Measurements from ENCODE around the gene SCT.

The SCT gene

DNA sequence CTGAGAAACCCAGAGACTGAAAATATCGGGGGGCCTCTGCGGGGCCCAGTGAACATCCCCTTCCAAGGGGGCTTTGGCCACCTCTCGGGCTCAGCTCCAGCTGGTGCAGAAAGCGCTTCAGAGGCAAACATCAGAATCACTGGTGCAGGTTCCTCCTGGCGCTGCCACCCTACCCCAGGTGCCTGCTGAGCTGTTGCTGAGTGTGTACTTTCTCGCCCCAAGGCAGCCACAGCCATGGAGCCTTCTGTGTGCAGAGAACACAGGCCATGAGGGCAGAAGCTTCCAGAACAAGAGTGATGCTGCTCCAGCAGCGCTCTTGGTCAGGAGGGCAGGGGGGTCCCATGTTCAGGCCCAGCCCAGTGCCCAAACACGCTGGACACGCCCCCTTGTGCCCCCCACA, 16.4 kb upstream of the SCT start:
- Histone ChIP-seq H3K4me3 (ENCODE audit: low read length) (no peak overlapping the region), H3K27ac (ENCODE audit: low read depth, low read length) (no peak overlapping the region), H3K4me1 (ENCODE audit: insufficient read depth, low read length) (peaks cover 15% of the 10 kb centered on the region), H3K36me3 (ENCODE audit: insufficient read depth, low read length) (peaks cover 13% of the 10 kb centered on the region), H3K9me3 (ENCODE audit: insufficient read depth, low read depth, low read length) (no peaks in the 10 kb centered on the region), H3K27me3 (ENCODE audit: insufficient read depth, low read length) (peaks cover 27% of the 10 kb centered on the region), H3K9ac (ENCODE audit: low read depth, low read length) (no peak overlapping the region)
- 95% methylated on average over 9 of the region's 9 CpGs for WGBS

DNA sequence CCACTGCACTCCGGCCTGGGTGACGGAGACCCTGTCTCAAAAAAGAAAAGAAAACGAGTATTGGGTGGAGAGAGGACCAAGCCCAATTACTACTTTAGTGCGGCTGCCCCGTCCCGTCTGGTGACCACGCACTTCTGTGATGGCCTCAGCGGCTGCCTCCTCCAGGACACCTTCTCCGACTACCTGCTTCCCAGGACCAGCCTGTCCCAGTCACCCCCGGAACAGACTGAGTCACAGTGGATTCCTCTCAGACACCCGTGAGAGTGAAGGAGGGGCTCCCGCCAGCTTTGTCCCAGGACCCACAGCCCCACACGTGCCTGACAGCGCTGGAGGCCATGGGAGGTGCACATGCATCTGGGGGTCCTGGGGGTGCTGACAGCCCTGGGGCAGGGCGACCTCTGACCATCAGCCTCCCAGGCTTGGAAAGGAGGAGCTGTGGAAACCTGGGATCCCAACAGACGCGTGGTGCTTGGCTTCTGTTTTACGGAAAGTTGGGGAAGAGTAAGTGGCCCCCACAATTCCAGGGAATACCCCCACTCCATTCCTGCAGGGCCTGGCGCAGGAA, 14.9 kb upstream of the SCT start:
- Histone ChIP-seq H3K27me3 (ENCODE audit: insufficient read depth, low read length) (peaks cover 41% of the 10 kb centered on the region), H3K9me3 (ENCODE audit: insufficient read depth, low read depth, low read length) (no peaks in the 10 kb centered on the region), H3K36me3 (ENCODE audit: insufficient read depth, low read length) (peaks cover 13% of the 10 kb centered on the region), H3K9ac (ENCODE audit: low read depth, low read length) (no peak overlapping the region), H3K27ac (ENCODE audit: low read depth, low read length) (no peak overlapping the region), H3K4me3 (ENCODE audit: low read length) (no peak overlapping the region), H3K4me1 (ENCODE audit: insufficient read depth, low read length) (peaks cover 22% of the 10 kb centered on the region)
- WGBS: 91% methylated on average over 19 of the region's 19 CpGs

DNA sequence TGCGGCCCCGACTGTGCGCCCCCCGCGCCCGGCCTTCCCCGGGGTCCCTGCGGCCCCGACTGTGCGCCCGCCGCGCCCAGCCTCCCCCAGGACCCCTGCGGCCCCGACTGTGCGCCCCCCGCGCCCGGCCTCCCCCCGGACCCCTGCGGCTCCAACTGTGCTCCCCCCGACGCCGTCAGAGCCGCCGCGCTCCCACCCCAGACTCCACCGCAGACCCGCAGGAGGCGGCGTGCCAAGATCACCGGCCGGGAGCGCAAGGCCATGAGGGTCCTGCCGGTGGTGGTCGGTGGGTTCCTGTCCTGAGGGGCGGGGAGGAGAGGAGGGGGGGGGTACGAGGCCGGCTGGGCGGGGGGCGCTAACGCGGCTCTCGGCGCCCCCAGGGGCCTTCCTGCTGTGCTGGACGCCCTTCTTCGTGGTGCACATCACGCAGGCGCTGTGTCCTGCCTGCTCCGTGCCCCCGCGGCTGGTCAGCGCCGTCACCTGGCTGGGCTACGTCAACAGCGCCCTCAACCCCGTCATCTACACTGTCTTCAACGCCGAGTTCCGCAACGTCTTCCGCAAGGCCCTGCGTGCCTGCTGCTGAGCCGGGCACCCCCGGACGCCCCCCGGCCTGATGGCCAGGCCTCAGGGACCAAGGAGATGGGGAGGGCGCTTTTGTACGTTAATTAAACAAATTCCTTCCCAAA, 13.2 kb upstream of the SCT start:
- Histone ChIP-seq H3K9me3 (ENCODE audit: insufficient read depth, low read depth, low read length) (no peaks in the 10 kb centered on the region), H3K9ac (ENCODE audit: low read depth, low read length) (no peak overlapping the region), H3K4me3 (ENCODE audit: low read length) (peak overlapping the region; percentile 4), H3K27me3 (ENCODE audit: insufficient read depth, low read length) (peaks cover 56% of the 10 kb centered on the region), H3K36me3 (ENCODE audit: insufficient read depth, low read length) (peaks cover 13% of the 10 kb centered on the region), H3K27ac (ENCODE audit: low read depth, low read length) (no peak overlapping the region), H3K4me1 (ENCODE audit: insufficient read depth, low read length) (peaks cover 25% of the 10 kb centered on the region)
- 18% methylated on average over 48 of the region's 69 CpGs for WGBS

DNA sequence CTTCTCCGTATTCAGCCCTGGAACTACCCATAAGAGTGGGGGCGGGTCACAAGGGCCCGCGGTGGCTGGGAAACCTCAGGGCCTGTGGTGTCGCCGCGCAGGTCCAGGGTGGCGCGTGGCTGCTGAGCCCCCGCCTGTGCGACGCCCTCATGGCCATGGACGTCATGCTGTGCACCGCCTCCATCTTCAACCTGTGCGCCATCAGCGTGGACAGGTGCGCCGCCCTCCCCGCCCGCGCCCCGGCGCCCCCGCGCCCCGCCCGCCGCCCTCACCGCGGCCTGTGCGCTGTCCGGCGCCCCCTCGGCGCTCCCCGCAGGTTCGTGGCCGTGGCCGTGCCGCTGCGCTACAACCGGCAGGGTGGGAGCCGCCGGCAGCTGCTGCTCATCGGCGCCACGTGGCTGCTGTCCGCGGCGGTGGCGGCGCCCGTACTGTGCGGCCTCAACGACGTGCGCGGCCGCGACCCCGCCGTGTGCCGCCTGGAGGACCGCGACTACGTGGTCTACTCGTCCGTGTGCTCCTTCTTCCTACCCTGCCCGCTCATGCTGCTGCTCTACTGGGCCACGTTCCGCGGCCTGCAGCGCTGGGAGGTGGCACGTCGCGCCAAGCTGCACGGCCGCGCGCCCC, 12.5 kb upstream of the SCT start:
- no peaks in the 10 kb centered on the region for H3K9me3 ChIP-seq (ENCODE audit: insufficient read depth, low read depth, low read length)
- H3K9ac ChIP-seq (ENCODE audit: low read depth, low read length): peak overlapping the region; percentile 77
- peak overlapping the region; percentile 57 for H3K4me3 ChIP-seq (ENCODE audit: low read length)
- H3K27ac ChIP-seq (ENCODE audit: low read depth, low read length): peak overlapping the region; percentile 86
- H3K27me3 ChIP-seq (ENCODE audit: insufficient read depth, low read length): peaks cover 62% of the 10 kb centered on the region
- peaks cover 25% of the 10 kb centered on the region for H3K4me1 ChIP-seq (ENCODE audit: insufficient read depth, low read length)
- WGBS: 3% methylated on average over 78 of the region's 80 CpGs
- peaks cover 11% of the 10 kb centered on the region for H3K36me3 ChIP-seq (ENCODE audit: insufficient read depth, low read length)

DNA sequence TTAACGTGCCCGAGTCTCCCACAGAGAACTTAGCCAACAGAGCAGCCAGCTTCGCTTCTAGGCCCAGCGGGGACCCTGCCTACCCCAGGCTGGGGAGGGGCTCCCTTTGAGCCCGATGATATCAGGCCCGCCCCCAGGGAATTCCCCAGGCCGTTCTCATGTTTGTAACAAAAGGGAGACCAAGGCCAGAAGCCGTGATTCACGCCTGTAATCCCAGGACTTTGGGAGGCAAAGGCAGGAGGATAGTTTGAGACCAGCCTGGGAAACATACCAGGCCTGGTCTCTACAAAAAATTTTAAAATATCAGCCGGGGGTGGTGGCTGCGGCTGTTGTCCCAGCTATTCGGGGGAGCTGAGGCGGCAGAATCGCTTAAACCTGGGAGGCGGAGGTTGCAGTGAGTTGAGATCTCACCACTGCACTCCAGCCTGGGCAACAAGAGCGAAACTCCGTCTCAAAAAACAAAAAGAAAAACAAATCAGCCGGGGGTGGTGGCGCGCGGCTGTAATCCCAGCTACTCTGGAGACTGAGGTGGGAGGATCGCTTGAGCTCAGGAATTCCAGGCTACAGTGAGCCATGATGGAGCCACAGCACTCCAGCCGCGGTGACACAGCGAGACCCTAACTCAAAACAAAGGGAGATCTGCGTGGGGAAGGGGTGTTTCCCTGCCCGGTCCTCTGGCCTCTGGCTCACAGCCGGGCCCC, 11.8 kb upstream of the SCT start:
- peaks cover 4% of the 10 kb centered on the region; the same call in 1 of the 2 replicates for H3K36me3 ChIP-seq (ENCODE audit: insufficient read depth, low read length)
- 2% methylated on average over 28 of the region's 28 CpGs for WGBS
- H3K9ac ChIP-seq (ENCODE audit: low read depth, low read length): peak overlapping the region; percentile 77
- H3K9me3 ChIP-seq (ENCODE audit: insufficient read depth, low read depth, low read length): no peaks in the 10 kb centered on the region
- H3K4me1 ChIP-seq (ENCODE audit: insufficient read depth, low read length): peaks cover 25% of the 10 kb centered on the region
- H3K4me3 ChIP-seq (ENCODE audit: low read length): peak overlapping the region; percentile 57
- peak overlapping the region; percentile 86 for H3K27ac ChIP-seq (ENCODE audit: low read depth, low read length)
- peaks cover 62% of the 10 kb centered on the region for H3K27me3 ChIP-seq (ENCODE audit: insufficient read depth, low read length)

DNA sequence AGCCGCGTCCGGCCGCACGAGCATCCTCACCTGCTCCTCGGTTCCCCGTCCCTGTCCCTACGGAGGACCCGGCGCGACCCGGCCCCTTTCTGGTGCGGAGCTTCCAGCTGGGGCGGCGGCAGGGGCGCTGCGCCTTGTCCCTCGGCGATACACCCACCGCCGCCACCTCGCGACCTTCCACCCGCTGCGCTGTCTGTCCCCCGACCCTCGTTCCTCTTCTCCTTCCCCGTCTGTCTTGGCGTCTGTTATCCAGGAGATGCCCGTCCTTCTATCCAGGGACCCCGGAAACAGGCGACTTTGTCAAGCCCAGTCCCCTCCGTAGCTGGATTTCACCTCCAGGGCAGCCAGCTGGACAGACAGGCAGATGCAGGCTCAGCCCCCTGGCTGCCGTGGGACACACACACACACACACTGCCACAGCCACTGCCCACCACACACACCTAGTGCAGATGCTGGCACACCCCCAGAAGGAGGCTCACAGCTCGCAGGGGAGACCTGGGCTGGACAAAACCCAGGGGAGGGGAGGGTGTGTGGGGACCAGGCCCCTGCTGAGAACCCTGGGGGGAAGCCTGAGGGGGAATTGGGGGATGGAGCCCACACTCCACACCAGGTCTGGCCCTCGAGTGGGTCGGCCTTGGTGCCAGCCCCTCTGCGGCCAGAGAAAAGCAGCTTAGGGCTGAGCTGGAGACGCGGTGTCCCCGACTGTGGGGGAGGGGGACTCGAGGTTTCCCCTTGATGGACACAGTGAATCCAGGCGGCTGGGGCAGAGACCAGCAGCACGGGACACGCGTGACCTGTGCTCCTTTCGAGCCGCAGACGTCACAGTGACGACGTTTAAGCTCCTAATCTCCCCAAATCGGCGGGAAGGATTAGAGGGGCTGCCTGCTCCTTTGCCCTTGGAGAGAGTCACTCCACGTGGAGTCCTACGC, 10.9 kb upstream of the SCT start:
- Histone ChIP-seq H3K27me3 (ENCODE audit: insufficient read depth, low read length) (peaks cover 62% of the 10 kb centered on the region), H3K4me1 (ENCODE audit: insufficient read depth, low read length) (peaks cover 25% of the 10 kb centered on the region), H3K9me3 (ENCODE audit: insufficient read depth, low read depth, low read length) (no peaks in the 10 kb centered on the region), H3K27ac (ENCODE audit: low read depth, low read length) (peak overlapping the region; percentile 86; the same call in 1 of the 2 replicates), H3K4me3 (ENCODE audit: low read length) (peak overlapping the region; percentile 57), H3K36me3 (ENCODE audit: insufficient read depth, low read length) (no peaks in the 10 kb centered on the region), H3K9ac (ENCODE audit: low read depth, low read length) (peak overlapping the region; percentile 77)
- 2% methylated on average over 53 of the region's 55 CpGs for WGBS

DNA sequence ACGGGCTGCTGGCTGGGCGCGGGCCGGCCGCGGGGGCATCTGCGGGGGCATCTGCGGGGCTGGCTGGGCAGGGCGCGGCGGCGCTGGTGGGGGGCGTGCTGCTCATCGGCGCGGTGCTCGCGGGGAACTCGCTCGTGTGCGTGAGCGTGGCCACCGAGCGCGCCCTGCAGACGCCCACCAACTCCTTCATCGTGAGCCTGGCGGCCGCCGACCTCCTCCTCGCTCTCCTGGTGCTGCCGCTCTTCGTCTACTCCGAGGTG, 10.3 kb upstream of the SCT start:
- Histone ChIP-seq H3K27ac (ENCODE audit: low read depth, low read length) (no peak overlapping the region), H3K9me3 (ENCODE audit: insufficient read depth, low read depth, low read length) (no peaks in the 10 kb centered on the region), H3K4me1 (ENCODE audit: insufficient read depth, low read length) (peaks cover 25% of the 10 kb centered on the region), H3K4me3 (ENCODE audit: low read length) (peak overlapping the region; percentile 57), H3K36me3 (ENCODE audit: insufficient read depth, low read length) (no peaks in the 10 kb centered on the region), H3K27me3 (ENCODE audit: insufficient read depth, low read length) (peaks cover 62% of the 10 kb centered on the region), H3K9ac (ENCODE audit: low read depth, low read length) (peak overlapping the region; percentile 77)
- WGBS: 1% methylated on average over 34 of the region's 34 CpGs

DNA sequence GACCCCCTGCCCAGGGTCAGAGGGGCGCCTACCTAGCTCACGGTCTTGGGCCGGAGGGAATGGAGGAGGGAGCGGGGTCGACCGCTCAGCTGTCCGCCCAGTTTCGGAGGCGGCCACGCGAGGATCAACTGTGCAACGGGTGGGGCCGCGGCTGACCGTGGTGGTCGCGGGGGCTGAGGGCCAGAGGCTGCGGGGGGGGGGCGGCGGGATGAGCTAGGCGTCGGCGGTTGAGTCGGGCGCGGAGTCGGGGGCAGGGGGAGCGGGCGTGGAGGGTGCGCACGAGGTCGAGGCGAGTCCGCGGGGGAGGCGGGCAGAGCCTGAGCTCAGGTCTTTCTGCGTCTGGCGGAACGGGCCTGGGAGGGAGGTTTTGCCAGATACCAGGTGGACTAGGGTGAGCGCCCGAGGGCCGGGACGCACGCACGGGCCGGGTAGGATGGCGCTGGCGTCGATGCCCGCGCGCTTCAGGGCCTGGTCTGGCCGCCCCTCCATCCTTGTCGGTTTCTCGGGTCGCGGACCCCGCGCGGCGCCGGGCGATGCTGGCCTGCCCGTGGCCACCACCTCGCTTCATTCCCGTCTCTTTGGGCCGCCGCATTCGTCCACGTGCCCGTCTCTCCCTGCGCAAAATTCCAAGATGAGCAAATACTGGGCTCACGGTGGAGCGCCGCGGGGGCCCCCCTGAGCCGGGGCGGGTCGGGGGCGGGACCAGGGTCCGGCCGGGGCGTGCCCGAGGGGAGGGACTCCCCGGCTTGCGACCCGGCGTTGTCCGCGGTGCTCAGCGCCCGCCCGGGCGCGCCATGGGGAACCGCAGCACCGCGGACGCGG, 9.7 kb upstream of the SCT start, which contains the start of gene DRD4:
Gene DRD4 (plus strand): TSS at position 759 of the 822 bp plus-strand sequence. CDS start 36 bp downstream, at position 795.
- WGBS: 13% methylated on average over 100 of the region's 100 CpGs
- H3K27me3 ChIP-seq (ENCODE audit: insufficient read depth, low read length): peaks cover 62% of the 10 kb centered on the region

DNA sequence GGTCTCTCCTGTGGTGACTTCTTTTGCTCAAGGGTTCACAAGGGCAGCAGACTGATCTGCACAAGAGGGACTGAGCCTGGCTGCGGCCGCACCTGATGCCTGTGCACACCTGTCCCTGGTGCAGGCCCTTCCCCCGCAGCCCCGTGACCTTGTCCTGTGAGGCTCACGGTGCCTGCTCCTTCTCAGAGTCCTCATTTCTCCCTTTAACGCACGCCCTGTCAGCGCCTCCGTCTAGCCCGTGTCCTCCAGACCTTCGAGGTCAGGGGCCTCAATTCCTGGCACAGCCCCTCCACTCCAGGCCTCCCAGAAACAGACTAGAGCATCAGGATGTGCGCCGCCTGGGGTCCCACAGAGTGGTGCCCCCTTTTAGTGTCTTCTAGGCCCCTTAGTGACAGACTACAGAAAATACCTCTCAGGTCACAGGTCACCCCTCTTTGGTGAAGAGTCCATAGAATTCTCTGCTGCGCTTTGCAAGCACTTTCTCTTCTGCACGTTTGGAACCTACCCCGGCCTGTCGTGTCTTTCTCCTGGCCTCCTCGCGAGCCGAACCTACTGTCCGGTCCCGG, 9.0 kb upstream of the SCT start:
- no peak overlapping the region for H3K9ac ChIP-seq (ENCODE audit: low read depth, low read length)
- H3K4me1 ChIP-seq (ENCODE audit: insufficient read depth, low read length): peaks cover 25% of the 10 kb centered on the region
- H3K27me3 ChIP-seq (ENCODE audit: insufficient read depth, low read length): peaks cover 60% of the 10 kb centered on the region
- H3K9me3 ChIP-seq (ENCODE audit: insufficient read depth, low read depth, low read length): no peaks in the 10 kb centered on the region
- peak overlapping the region; percentile 57 for H3K4me3 ChIP-seq (ENCODE audit: low read length)
- no peaks in the 10 kb centered on the region for H3K36me3 ChIP-seq (ENCODE audit: insufficient read depth, low read length)
- no peak overlapping the region for H3K27ac ChIP-seq (ENCODE audit: low read depth, low read length)
- 65% methylated on average over 22 of the region's 22 CpGs for WGBS

More for the DNA sequence above, 9.7 kb upstream of the SCT start, which contains the start of gene DRD4:
- Histone ChIP-seq H3K27ac (ENCODE audit: low read depth, low read length) (peak within 1 kb of the TSS; percentile 86; the same call in 1 of the 2 replicates), H3K9ac (ENCODE audit: low read depth, low read length) (peak within 1 kb of the TSS; percentile 77), H3K36me3 (ENCODE audit: insufficient read depth, low read length) (no peaks in the 10 kb centered on the region), H3K9me3 (ENCODE audit: insufficient read depth, low read depth, low read length) (no peaks in the 10 kb centered on the region), H3K4me3 (ENCODE audit: low read length) (peak within 1 kb of the TSS; percentile 57), H3K4me1 (ENCODE audit: insufficient read depth, low read length) (peaks cover 25% of the 10 kb centered on the region)

DNA sequence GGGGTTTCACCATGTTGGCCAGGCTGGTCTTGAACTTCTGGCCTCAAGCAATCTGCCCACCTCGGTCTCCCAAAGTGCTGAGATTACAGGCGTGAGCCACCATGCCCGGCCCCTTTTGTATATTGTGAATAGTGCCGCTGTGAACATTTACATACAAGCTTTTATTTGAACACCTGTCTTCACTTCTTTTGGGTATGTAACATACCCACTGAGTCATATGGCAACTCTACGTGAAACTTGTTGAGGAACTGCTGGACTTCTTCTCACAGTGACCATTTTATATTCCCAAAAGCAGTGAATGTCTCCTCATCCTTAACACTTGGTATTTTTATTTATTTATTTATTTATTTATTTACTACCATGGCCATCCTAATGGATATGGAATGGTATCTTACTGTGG, 3.9 kb upstream of the SCT start:
- Histone ChIP-seq H3K4me1 (ENCODE audit: insufficient read depth, low read length) (no peaks in the 10 kb centered on the region), H3K27ac (ENCODE audit: low read depth, low read length) (no peak overlapping the region), H3K4me3 (ENCODE audit: low read length) (no peak overlapping the region), H3K27me3 (ENCODE audit: insufficient read depth, low read length) (peaks cover 18% of the 10 kb centered on the region), H3K9me3 (ENCODE audit: insufficient read depth, low read depth, low read length) (no peaks in the 10 kb centered on the region), H3K36me3 (ENCODE audit: insufficient read depth, low read length) (no peaks in the 10 kb centered on the region), H3K9ac (ENCODE audit: low read depth, low read length) (no peak overlapping the region)
- WGBS: 92% methylated on average over 5 of the region's 5 CpGs

Data from HUES64 (cell line).